Chondrocyte (in vitro differentiated cells): Measurements from ENCODE around the gene C12orf57. TPM values are rescaled to one million over a fixed set of nuclear protein-coding genes. Genes with fewer than 3 reads are reported as not detected.
A peak's percentile ranks its signal among the peaks of the same experiment; 100 is the strongest.
"Not testable (repeated sequence)": the region's sequence is repeated elsewhere in the genome, so short reads cannot be mapped to it uniquely, and the experiment has no call there.

ENCODE experiments used
- DNase-seq: peaks from one replicate; pipeline ENCODE4 v3.0.0; 2021; ENCODE audit warnings: mixed read lengths, low spot score
- H3K27ac Mint-ChIP-seq: one replicate; pipeline ENCODE4 v1.8.0; 2021; ENCODE audit warnings: mild to moderate bottlenecking, moderate library complexity, mixed read lengths; ENCODE audit not compliant: unreplicated experiment
- H3K27me3 Mint-ChIP-seq: 2 replicates; pipeline ENCODE4 v1.8.0; 2021; ENCODE audit warnings: low read depth, mixed read lengths
- H3K36me3 Mint-ChIP-seq: 2 replicates; pipeline ENCODE4 v1.8.0; 2021; ENCODE audit warnings: low read depth, mixed read lengths
- H3K4me1 Mint-ChIP-seq: 2 replicates; pipeline ENCODE4 v1.8.0; 2021; ENCODE audit warnings: low read depth, mild to moderate bottlenecking, mixed read lengths
- H3K4me3 Mint-ChIP-seq: one replicate; pipeline ENCODE4 v1.8.0; 2021; ENCODE audit warnings: mild to moderate bottlenecking, moderate library complexity, mixed read lengths; ENCODE audit not compliant: unreplicated experiment
- H3K9me3 Mint-ChIP-seq: 2 replicates; pipeline ENCODE4 v1.8.0; 2021; ENCODE audit warnings: low read depth, mixed read lengths
- total RNA-seq: library from RNA; stranded (reverse); gene quantifications from 3 replicates; pipeline ENCODE4 v1.2.1, GENCODE V29; 2021
- TF ChIP-seq, protein P1 (sequence below): fragments of 200-600 bp; sonication (generic); IDR thresholded peaks from 2 replicates; pipeline ENCODE4 v1.5.0; 2021; ENCODE audit warnings: antibody characterized with exemption, mild to moderate bottlenecking, moderate library complexity

C12orf57 gene
- total RNA-seq, 1 donor from 2014 or later = 233 TPM

- H3K27ac Mint-ChIP-seq = no peak overlapping the region
- no peak overlapping the region for H3K4me3 Mint-ChIP-seq
- H3K36me3 Mint-ChIP-seq = no peaks in the 10 kb centered on the region
- no peaks in the 10 kb centered on the region for H3K27me3 Mint-ChIP-seq
- TF ChIP-seq, protein P1, sequence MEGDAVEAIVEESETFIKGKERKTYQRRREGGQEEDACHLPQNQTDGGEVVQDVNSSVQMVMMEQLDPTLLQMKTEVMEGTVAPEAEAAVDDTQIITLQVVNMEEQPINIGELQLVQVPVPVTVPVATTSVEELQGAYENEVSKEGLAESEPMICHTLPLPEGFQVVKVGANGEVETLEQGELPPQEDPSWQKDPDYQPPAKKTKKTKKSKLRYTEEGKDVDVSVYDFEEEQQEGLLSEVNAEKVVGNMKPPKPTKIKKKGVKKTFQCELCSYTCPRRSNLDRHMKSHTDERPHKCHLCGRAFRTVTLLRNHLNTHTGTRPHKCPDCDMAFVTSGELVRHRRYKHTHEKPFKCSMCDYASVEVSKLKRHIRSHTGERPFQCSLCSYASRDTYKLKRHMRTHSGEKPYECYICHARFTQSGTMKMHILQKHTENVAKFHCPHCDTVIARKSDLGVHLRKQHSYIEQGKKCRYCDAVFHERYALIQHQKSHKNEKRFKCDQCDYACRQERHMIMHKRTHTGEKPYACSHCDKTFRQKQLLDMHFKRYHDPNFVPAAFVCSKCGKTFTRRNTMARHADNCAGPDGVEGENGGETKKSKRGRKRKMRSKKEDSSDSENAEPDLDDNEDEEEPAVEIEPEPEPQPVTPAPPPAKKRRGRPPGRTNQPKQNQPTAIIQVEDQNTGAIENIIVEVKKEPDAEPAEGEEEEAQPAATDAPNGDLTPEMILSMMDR = no peak
- H3K4me1 Mint-ChIP-seq = no peaks in the 10 kb centered on the region
- H3K9me3 Mint-ChIP-seq = no peaks in the 10 kb centered on the region
- DNase-seq = no peak
Observed at GRCh38 chr12:6902448-6902847, 41.4 kb upstream of the C12orf57 start.

DNA sequence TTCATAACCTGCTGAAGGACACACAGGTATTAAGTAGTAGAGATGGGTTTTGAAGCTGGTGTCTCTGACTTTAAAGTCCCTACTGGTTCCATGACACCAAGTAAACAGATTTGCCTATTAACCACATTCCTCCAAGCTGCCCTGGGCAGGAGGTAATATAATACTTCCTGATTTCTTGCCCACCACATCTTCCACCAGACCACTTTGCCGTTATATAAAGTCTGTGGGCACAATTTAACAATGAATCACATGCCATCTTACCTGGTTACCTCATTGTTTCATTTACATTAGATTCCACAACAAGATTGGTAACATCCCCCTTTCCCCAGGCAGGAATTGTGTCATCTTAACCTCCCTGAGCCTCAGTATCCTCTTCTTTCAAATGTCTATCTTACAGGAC lies 40.1 kb upstream of the C12orf57 start:
- no peaks in the 10 kb centered on the region for H3K9me3 Mint-ChIP-seq
- no peak for DNase-seq
- no peaks in the 10 kb centered on the region for H3K27me3 Mint-ChIP-seq

DNA sequence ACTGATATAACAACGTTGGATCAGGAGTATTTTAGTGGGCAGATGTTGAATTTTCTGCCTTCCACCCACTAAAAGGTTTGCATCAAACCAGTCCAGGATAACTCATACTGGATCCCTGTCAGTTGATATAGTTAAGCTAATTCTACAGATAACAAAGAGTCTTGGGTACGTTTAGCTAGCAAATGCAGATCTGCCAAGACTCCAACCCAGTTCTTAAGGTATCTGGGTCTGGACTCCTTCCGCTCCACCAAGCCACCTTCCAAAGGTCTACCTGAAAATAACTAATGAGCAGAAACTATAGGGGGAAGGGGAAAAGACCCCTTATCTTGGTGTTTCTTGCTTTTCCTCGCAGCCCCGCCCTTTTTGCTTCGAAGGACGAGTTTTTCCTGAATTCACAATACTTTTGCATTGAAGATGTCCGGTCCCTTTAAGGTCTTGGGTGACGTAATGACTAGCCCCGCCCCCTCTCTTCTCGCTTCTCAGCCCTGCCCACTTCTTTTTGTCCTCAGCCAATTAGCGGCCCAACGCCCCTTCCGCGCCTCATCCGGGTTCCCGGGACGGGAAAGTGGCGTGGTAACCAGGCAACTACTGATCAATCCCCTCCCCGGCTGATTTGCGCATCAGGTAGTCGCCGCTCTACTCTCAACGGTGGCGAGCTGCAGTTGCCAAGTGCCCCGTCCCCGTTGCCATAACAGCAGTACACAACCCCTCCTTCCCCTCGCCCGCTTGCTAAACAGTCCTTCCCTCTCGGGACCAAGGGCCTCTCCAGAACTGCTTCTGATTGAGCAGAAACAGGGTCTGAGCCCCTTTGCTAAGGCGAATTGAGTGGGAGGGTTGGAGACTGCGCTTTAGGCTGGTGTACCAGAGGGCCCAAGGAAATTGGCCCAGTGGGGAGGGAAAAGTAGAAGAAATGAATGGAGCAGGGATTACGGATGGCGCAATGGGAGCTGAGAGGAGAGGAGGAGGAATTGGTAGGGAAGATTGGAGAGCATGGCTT lies 39.2 kb upstream of the C12orf57 start, which contains the start of gene LRRC23:
TSS of gene LRRC23 (plus strand) at position 543 of the 997 bp plus-strand sequence. CDS start 812 bp downstream, outside the sequence.
- no peaks in the 10 kb centered on the region for H3K4me1 Mint-ChIP-seq
- H3K27ac Mint-ChIP-seq = peak within 1 kb of the TSS; percentile 45
- no peak within 1 kb of the TSS for H3K4me3 Mint-ChIP-seq
- H3K27me3 Mint-ChIP-seq = no peaks in the 10 kb centered on the region
- TF ChIP-seq, protein P1 = no peak
- no peaks in the 10 kb centered on the region for H3K36me3 Mint-ChIP-seq
- DNase-seq = peak; percentile 96
- no peaks in the 10 kb centered on the region for H3K9me3 Mint-ChIP-seq

More for the DNA sequence above, 40.1 kb upstream of the C12orf57 start:
- Mint-ChIP-seq H3K27ac (peak overlapping the region; percentile 45), H3K4me1 (no peaks in the 10 kb centered on the region), H3K4me3 (no peak overlapping the region), H3K36me3 (no peaks in the 10 kb centered on the region)
- TF ChIP-seq, protein P1 = no peak

DNA sequence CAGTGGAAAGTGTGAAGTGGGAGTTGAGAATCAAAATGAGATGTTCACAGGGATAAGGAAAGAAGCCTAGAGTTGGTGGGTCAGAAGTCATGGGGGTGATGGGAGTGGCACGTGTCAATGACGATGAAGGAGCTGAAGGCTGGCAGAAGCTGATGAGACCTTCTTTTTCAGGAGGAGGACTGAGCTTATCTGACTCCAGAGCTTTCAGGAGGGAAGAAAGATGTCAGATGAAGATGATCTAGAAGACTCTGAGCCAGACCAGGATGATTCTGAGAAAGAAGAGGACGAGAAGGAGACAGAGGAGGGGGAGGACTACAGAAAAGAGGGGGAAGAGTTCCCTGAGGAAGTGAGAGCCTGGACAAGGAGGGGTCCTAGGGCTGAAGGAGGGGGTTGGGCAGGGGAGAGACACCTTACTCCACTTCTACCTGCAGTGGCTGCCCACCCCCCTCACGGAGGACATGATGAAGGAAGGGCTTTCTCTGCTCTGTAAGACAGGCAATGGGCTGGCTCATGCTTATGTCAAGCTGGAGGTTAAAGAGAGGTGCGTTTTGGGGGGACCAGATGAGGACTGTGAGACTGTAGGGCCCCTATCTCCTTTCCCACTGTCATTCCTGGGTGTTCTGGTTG lies 38.3 kb upstream of the C12orf57 start:
- Mint-ChIP-seq H3K27ac (no peak overlapping the region), H3K4me1 (no peaks in the 10 kb centered on the region), H3K27me3 (no peaks in the 10 kb centered on the region), H3K4me3 (no peak overlapping the region), H3K9me3 (no peaks in the 10 kb centered on the region), H3K36me3 (no peaks in the 10 kb centered on the region)
- TF ChIP-seq, protein P1 = no peak
- no peak for DNase-seq

- H3K27ac Mint-ChIP-seq, H3K36me3 Mint-ChIP-seq, H3K4me1 Mint-ChIP-seq, H3K4me3 Mint-ChIP-seq, H3K27me3 Mint-ChIP-seq, H3K9me3 Mint-ChIP-seq: not testable (repeated sequence)
- peak; percentile 59 for DNase-seq
Observed at GRCh38 chr12:6908141-6908540, 35.7 kb upstream of the C12orf57 start.
